K562 (cell line): ENCODE results near the gene RGS9. TPM values are rescaled to one million over a fixed set of nuclear protein-coding genes. Genes with fewer than 3 reads are reported as not detected.

Experiments used
- ATAC-seq: fragments of 200-7000 bp; cut with Tn5 transposase; 3 replicates; pipeline ENCODE4 v1.9.1; 2020; ENCODE audit warnings: moderate library complexity
- BruUV-seq: library from RNA; stranded (reverse); fragments of 400-500 nt; replicated peaks from 2 replicates; lab custom pipeline; 2021; lab: Mats Ljungman, UMichigan
- CTCF ChIA-PET: fragments of 300-600 bp; formaldehyde crosslinking; extraction: SDS; loops from one replicate; lab custom pipeline; 2021; ENCODE audit warnings: low intra/inter-chr PET ratio; lab: Yijun Ruan, JAX
- POLR2A ChIA-PET: fragments of 300-600, 350-650 bp; sonication (Branson Sonifier 250); formaldehyde crosslinking; extraction: SDS; loops from one replicate; lab custom pipeline; 2021; ENCODE audit warnings: antibody characterized with exemption, inconsistent platforms; lab: Yijun Ruan, JAX
- DNase-seq, 4 experiments: peaks; one replicate each; pipeline versions ENCODE4 v3.0.0 to v3.0.0-alpha.2; 2011 to 2018; ENCODE audit warnings: low spot score in 3 of 4, mixed read lengths in 3 of 4; ENCODE audit errors: extremely low read depth in 1 of 4
- FAIRE-seq: peaks from 2 replicates; lab custom pipeline; 2011; peaks lifted over from hg19 to GRCh38; lab: Jason Lieb, UNC
- H2AFZ ChIP-seq: 2 replicates; pipeline ENCODE4 v1.6.0; 2011; ENCODE audit warnings: low read depth, low read length, control low read depth, inconsistent platforms
- H3K27ac ChIP-seq: fragments of 200-600 bp; 3 replicates; pipeline ENCODE4 v1.8.0; 2011; ENCODE audit warnings: low read depth, mild to moderate bottlenecking, control low read depth, inconsistent platforms, low read length, moderate library complexity, mixed read lengths; ENCODE audit errors: extremely low read depth
- H3K27me3 ChIP-seq, 2 experiments: fragments of 300-600 bp in 1 of 2; 2 replicates in 1 of 2; 3 replicates in 1 of 2; pipeline versions ENCODE4 v1.6.0 to v1.8.0; 2011; ENCODE audit warnings: inconsistent platforms in 2 of 2, low read length in 2 of 2, mild to moderate bottlenecking in 1 of 2, mixed read lengths in 1 of 2, moderate library complexity in 1 of 2; ENCODE audit not compliant: control insufficient read depth in 2 of 2, insufficient read depth in 2 of 2
- H3K36me3 ChIP-seq: fragments of 300-600 bp; 3 replicates; pipeline ENCODE4 v1.8.0; 2011; ENCODE audit warnings: mild to moderate bottlenecking, low read length, inconsistent platforms; ENCODE audit not compliant: control insufficient read depth, insufficient read depth
- H3K4me1 ChIP-seq, 2 experiments: fragments of 200-600 bp in 1 of 2; replicated peaks in 1 of 2; 2 replicates in 1 of 2; 3 replicates in 1 of 2; pipeline versions ENCODE4 v1.5.1 to v1.8.0; 2011; ENCODE audit warnings: inconsistent platforms in 2 of 2, low read length in 2 of 2, mild to moderate bottlenecking in 1 of 2, mixed read lengths in 1 of 2, moderate library complexity in 1 of 2; ENCODE audit not compliant: control insufficient read depth in 2 of 2, insufficient read depth in 2 of 2
- H3K4me2 ChIP-seq: 2 replicates; pipeline ENCODE4 v1.6.1; 2011; ENCODE audit warnings: low read length, control low read depth, inconsistent platforms, mixed read lengths; ENCODE audit not compliant: insufficient read depth
- H3K4me3 ChIP-seq: fragments of 200-600 bp; sonication (generic), shearing (Covaris generic); 2 replicates; pipeline ENCODE4 v1.5.1; 2016; ENCODE audit warnings: control low read depth, inconsistent platforms
- H3K79me2 ChIP-seq: fragments of 200-600 bp; 3 replicates; pipeline ENCODE4 v1.8.0; 2011; ENCODE audit warnings: low read length, inconsistent platforms; ENCODE audit not compliant: control insufficient read depth, insufficient read depth
- H3K9ac ChIP-seq, 2 experiments: 2 replicates each; pipeline versions ENCODE4 v1.6.0 to v1.6.1; 2011; ENCODE audit warnings: low read depth in 2 of 2, low read length in 2 of 2, control low read depth in 1 of 2, inconsistent platforms in 1 of 2, mild to moderate bottlenecking in 1 of 2, mixed read lengths in 1 of 2; ENCODE audit not compliant: insufficient read depth in 1 of 2
- H3K9me1 ChIP-seq: one replicate; pipeline ENCODE4 v1.6.0; 2011; ENCODE audit warnings: inconsistent platforms, mild to moderate bottlenecking, low read length, moderate library complexity; ENCODE audit not compliant: control insufficient read depth, insufficient read depth
- H3K9me3 ChIP-seq: replicated peaks from 2 replicates; pipeline ENCODE4 v1.5.1; 2011; ENCODE audit warnings: low read depth, low read length, inconsistent platforms; ENCODE audit not compliant: control insufficient read depth, insufficient read depth
- H4K20me1 ChIP-seq: replicated peaks from 2 replicates; pipeline ENCODE4 v1.6.1; 2011; ENCODE audit warnings: low read length, inconsistent platforms, mixed read lengths; ENCODE audit not compliant: control insufficient read depth, insufficient read depth
- CHCHD3 ChIP-seq: fragments of 250-450 bp; sonication (Bioruptor Pico); IDR thresholded peaks from 2 replicates; pipeline ENCODE4 v2.1.2; 2022; ENCODE audit warnings: mild to moderate bottlenecking
- HNRNPL ChIP-seq: fragments of 200-400 bp; formaldehyde crosslinking; IDR thresholded peaks from 2 replicates; pipeline ENCODE4 v1.6.1; 2017; ENCODE audit warnings: low read depth, mild to moderate bottlenecking, low read length
- NUFIP1 ChIP-seq: fragments of 450-650 bp; IDR thresholded peaks from 2 replicates; pipeline ENCODE4 v1.6.1; 2018; ENCODE audit not compliant: partially characterized antibody
- PURB ChIP-seq: sonication (generic); formaldehyde crosslinking; IDR thresholded peaks from 2 replicates; pipeline ENCODE4 v1.9.0; 2021; ENCODE audit warnings: low read depth, mild to moderate bottlenecking, missing genetic modification reagents
- SAP30 ChIP-seq: fragments of 200-600 bp; sonication (generic); IDR thresholded peaks from 2 replicates; pipeline ENCODE4 v1.6.1; 2012; ENCODE audit warnings: borderline replicate concordance, low read depth, mild to moderate bottlenecking, moderate library complexity, low read length, control low read depth, inconsistent platforms; ENCODE audit not compliant: insufficient read depth, poor library complexity, severe bottlenecking
- TAF7 ChIP-seq: fragments of 450-650 bp; IDR thresholded peaks from 2 replicates; pipeline ENCODE4 v1.6.1; 2016; ENCODE audit warnings: missing genetic modification characterization, missing compliant biosample characterization
- ZFP36 ChIP-seq: fragments of 150-350 bp; IDR thresholded peaks from 2 replicates; pipeline ENCODE4 v1.6.1; 2018; ENCODE audit warnings: low read length, low read depth; ENCODE audit not compliant: partially characterized antibody
- ZNF316 ChIP-seq: fragments of 450-650 bp; IDR thresholded peaks from 2 replicates; pipeline ENCODE4 v1.6.1; 2016
- WGBS: fragments of 100-300 bp; shearing (Covaris generic); methylation state at CpG from one replicate; pipeline ENCODE4 v1.1.6; 2016; ENCODE audit warnings: low coverage, mixed read lengths; ENCODE audit not compliant: insufficient coverage; ENCODE audit errors: missing lambda C conversion rate; 5-methylcytosine and 5-hydroxymethylcytosine counted together
- in situ Hi-C: fragments of 300-500 bp; cut with MboI; formaldehyde crosslinking; loops from 4 replicates; pipeline ENCODE4 v1.15.0; 2018; ENCODE audit warnings: inconsistent platforms, mixed read lengths
- intact Hi-C: fragments of 100-400 bp; cut with micrococcal nuclease; formaldehyde crosslinking; loops from 2 replicates; pipeline ENCODE4 v1.14.2; 2022
- polyA plus RNA-seq, 8 experiments: library from polyadenylated mRNA; depleted of rRNA in 4 of 8; stranded (reverse) in 5 of 8; unstranded in 3 of 8; fragments of >200 nt; fragmentation: Nextera tagmentation in 2 of 8; fragmentation: Illumina TruSeq in 1 of 8; extraction: Ambion mirVana in 2 of 8; extraction: Trizol in 1 of 8; gene quantifications; 2 replicates each; pipeline versions ENCODE4 v1.2.1 to v1.2.3, GENCODE V29; 2011 to 2014; ENCODE audit warnings: inconsistent platforms in 1 of 8, missing spikeins in 1 of 8
- total RNA-seq, 7 experiments: library from RNA; depleted of rRNA in 6 of 7; stranded (reverse); fragments of >200 nt in 6 of 7; fragmentation: Illumina TruSeq in 2 of 7; extraction: Trizol in 2 of 7; gene quantifications; 2 replicates each; pipeline versions ENCODE4 v1.2.1 to v1.2.3, GENCODE V29; 2011 to 2021; ENCODE audit warnings: low replicate concordance in 1 of 7
- TF ChIP-seq, protein P1 (sequence below): fragments of 450-650 bp; IDR thresholded peaks from 2 replicates; pipeline ENCODE4 v1.6.1; 2016
- TF ChIP-seq, protein P2 (sequence below), 2 experiments: fragments of 450-650 bp; conservative IDR thresholded peaks; 2 replicates each; pipeline ENCODE4 v1.6.1; 2017; ENCODE audit warnings: mild to moderate bottlenecking in 2 of 2, moderate library complexity in 2 of 2
- TF ChIP-seq, protein P3 (sequence below), 2 experiments: fragments of 450-650 bp in 1 of 2; IDR thresholded peaks; 2 replicates each; pipeline ENCODE4 v1.6.1; 2011 to 2017; ENCODE audit warnings: low read depth in 2 of 2, antibody characterized with exemption in 1 of 2, borderline replicate concordance in 1 of 2, low read length in 1 of 2, mild to moderate bottlenecking in 1 of 2, mixed read lengths in 1 of 2; ENCODE audit not compliant: control insufficient read depth in 1 of 2
- TF ChIP-seq, protein P4 (sequence below), 3 experiments: fragments of 200-800 bp in 1 of 3; sonication (Bioruptor generic) in 1 of 3; sonication (generic) in 1 of 3; formaldehyde crosslinking in 1 of 3; IDR thresholded peaks; 2 replicates each; pipeline versions ENCODE4 v1.6.1 to v1.8.0; 2016 to 2022; ENCODE audit warnings: mild to moderate bottlenecking in 2 of 3, missing compliant biosample characterization in 2 of 3, missing genetic modification characterization in 2 of 3, missing genetic modification reagents in 1 of 3
- TF ChIP-seq, protein P5 (sequence below): sonication (generic); formaldehyde crosslinking; IDR thresholded peaks from 2 replicates; pipeline ENCODE4 v1.8.1; 2022; ENCODE audit warnings: missing genetic modification reagents

The RGS9 gene
- total and polyA plus RNA-seq, 9 of the 15 experiments (the other 6 are each of a cell fraction or from before 2014, with no cell fraction given): 0.18 to 1.4 (median 0.55) TPM

DNA sequence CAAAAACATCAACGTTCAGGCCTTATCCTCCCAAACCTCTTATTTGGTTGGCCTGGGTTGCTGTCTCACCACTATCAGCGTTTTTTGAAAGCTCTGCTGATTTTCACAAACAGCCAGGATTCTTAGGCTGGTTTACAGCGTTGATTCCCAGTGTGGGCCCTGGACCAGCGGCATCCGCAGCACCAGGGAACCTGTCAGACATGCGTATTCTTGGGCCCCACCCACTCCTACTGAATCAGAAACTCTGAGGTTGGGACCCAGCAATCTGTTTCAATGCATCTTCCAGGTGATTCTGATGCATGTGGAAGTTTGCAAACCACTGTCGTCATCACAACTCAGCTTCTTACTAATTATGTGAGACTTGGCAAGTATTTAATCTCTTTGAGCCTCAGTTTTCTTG lies 58.5 kb downstream of the RGS9 start:
- H3K4me1 ChIP-seq: no peaks in the 10 kb centered on the region
- H3K79me2 ChIP-seq: no peaks in the 10 kb centered on the region
- no peak overlapping the region for H3K27ac ChIP-seq
- ATAC-seq: no peak
- intact Hi-C loops: loop anchor here (5.0 to 10.0 kb wide), 3 partner anchors 93 to 891 kb away; no protein-coding TSS in a partner anchor
- no peak overlapping the region for H3K4me2 ChIP-seq
- H3K9ac ChIP-seq: no peak overlapping the region
- no peaks in the 10 kb centered on the region for H4K20me1 ChIP-seq
- in situ Hi-C loops: loop anchor here (10.0 kb wide), 1 partner anchor 231 kb away; no protein-coding TSS in a partner anchor
- H2AFZ ChIP-seq: no peak overlapping the region
- BruUV-seq: no TSS peak
- ChIA-PET POLR2A (no interaction called here), CTCF (interaction anchor here (1.7 kb wide), 1 partner anchor 419 kb away, joined by 5 read pairs; no protein-coding TSS in a partner anchor)
- H3K9me3 ChIP-seq: no peaks in the 10 kb centered on the region
- DNase-seq: no peak
- H3K4me3 ChIP-seq: no peak overlapping the region
- no peaks in the 10 kb centered on the region for H3K36me3 ChIP-seq
- no peaks in the 10 kb centered on the region; a peak in 1 of 5 replicates for H3K27me3 ChIP-seq
- WGBS: 39% methylated on average over 7 of the region's 7 CpGs
- FAIRE-seq: no peak
- H3K9me1 ChIP-seq: no peaks in the 10 kb centered on the region
- TF ChIP-seq, protein P1, sequence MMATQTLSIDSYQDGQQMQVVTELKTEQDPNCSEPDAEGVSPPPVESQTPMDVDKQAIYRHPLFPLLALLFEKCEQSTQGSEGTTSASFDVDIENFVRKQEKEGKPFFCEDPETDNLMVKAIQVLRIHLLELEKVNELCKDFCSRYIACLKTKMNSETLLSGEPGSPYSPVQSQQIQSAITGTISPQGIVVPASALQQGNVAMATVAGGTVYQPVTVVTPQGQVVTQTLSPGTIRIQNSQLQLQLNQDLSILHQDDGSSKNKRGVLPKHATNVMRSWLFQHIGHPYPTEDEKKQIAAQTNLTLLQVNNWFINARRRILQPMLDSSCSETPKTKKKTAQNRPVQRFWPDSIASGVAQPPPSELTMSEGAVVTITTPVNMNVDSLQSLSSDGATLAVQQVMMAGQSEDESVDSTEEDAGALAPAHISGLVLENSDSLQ: no peak
- TF ChIP-seq PURB (CRISPR knock-in tag): no peak
- TF ChIP-seq, protein P2, sequence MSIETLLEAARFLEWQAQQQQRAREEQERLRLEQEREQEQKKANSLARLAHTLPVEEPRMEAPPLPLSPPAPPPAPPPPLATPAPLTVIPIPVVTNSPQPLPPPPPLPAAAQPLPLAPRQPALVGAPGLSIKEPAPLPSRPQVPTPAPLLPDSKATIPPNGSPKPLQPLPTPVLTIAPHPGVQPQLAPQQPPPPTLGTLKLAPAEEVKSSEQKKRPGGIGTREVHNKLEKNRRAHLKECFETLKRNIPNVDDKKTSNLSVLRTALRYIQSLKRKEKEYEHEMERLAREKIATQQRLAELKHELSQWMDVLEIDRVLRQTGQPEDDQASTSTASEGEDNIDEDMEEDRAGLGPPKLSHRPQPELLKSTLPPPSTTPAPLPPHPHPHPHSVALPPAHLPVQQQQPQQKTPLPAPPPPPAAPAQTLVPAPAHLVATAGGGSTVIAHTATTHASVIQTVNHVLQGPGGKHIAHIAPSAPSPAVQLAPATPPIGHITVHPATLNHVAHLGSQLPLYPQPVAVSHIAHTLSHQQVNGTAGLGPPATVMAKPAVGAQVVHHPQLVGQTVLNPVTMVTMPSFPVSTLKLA (conservative IDR thresholded peaks at IDR 0.05): no peak
- no peak for TF ChIP-seq CHCHD3
- no peak for TF ChIP-seq ZNF316
- TF ChIP-seq ZFP36: no peak
- no peak for TF ChIP-seq HNRNPL
- TF ChIP-seq, protein P3, sequence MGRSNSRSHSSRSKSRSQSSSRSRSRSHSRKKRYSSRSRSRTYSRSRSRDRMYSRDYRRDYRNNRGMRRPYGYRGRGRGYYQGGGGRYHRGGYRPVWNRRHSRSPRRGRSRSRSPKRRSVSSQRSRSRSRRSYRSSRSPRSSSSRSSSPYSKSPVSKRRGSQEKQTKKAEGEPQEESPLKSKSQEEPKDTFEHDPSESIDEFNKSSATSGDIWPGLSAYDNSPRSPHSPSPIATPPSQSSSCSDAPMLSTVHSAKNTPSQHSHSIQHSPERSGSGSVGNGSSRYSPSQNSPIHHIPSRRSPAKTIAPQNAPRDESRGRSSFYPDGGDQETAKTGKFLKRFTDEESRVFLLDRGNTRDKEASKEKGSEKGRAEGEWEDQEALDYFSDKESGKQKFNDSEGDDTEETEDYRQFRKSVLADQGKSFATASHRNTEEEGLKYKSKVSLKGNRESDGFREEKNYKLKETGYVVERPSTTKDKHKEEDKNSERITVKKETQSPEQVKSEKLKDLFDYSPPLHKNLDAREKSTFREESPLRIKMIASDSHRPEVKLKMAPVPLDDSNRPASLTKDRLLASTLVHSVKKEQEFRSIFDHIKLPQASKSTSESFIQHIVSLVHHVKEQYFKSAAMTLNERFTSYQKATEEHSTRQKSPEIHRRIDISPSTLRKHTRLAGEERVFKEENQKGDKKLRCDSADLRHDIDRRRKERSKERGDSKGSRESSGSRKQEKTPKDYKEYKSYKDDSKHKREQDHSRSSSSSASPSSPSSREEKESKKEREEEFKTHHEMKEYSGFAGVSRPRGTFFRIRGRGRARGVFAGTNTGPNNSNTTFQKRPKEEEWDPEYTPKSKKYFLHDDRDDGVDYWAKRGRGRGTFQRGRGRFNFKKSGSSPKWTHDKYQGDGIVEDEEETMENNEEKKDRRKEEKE (IDR thresholded peaks at IDR 0.05; ENCODE audit: borderline replicate concordance in 1 of 2, control insufficient read depth in 1 of 2, low read depth in 2 of 2, low read length in 1 of 2): no peak
- TF ChIP-seq NUFIP1: no peak
- TF ChIP-seq, protein P4, sequence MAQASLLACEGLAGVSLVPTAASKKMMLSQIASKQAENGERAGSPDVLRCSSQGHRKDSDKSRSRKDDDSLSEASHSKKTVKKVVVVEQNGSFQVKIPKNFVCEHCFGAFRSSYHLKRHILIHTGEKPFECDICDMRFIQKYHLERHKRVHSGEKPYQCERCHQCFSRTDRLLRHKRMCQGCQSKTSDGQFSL (CRISPR knock-in tag; IDR thresholded peaks at IDR 0.05): no peak
- TF ChIP-seq, protein P4 (tag; IDR thresholded peaks at IDR 0.05): no peak
- TF ChIP-seq, protein P5, sequence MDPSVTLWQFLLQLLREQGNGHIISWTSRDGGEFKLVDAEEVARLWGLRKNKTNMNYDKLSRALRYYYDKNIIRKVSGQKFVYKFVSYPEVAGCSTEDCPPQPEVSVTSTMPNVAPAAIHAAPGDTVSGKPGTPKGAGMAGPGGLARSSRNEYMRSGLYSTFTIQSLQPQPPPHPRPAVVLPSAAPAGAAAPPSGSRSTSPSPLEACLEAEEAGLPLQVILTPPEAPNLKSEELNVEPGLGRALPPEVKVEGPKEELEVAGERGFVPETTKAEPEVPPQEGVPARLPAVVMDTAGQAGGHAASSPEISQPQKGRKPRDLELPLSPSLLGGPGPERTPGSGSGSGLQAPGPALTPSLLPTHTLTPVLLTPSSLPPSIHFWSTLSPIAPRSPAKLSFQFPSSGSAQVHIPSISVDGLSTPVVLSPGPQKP (CRISPR knock-in tag): no peak
- TF ChIP-seq SAP30: no peak
- no peak for TF ChIP-seq TAF7 (tag)
